ENCODE results near the gene RINL.
A peak's percentile ranks its signal among the peaks of the same experiment; 100 is the strongest.

Gene RINL

GRCh38 chr19:38849147-38849859 is 28.8 kb downstream of the RINL start:
- peak; percentile 86 for DNase-seq (ENCODE audit: low read depth)

- DNase-seq (ENCODE audit: low read depth): no peak
These were observed 29.6 kb downstream of the RINL start for GRCh38 chr19:38848299-38849146.

GRCh38 chr19:38846097-38846496 is 32.0 kb downstream of the RINL start:
- no peak for DNase-seq (ENCODE audit: low read depth)

- no peak for DNase-seq (ENCODE audit: low read depth)
These were observed 32.6 kb downstream of the RINL start for GRCh38 chr19:38845374-38846024.

- no peak for DNase-seq (ENCODE audit: low read depth)
These were observed 33.9 kb downstream of the RINL start for GRCh38 chr19:38844093-38844686.

- no peak for DNase-seq (ENCODE audit: low read depth)
These were observed 34.8 kb downstream of the RINL start for GRCh38 chr19:38843175-38843758.

- DNase-seq (ENCODE audit: low read depth): no peak
These were observed 35.5 kb downstream of the RINL start for GRCh38 chr19:38842439-38843174.

GRCh38 chr19:38841787-38842438 is 36.2 kb downstream of the RINL start:
- DNase-seq (ENCODE audit: low read depth): no peak

- DNase-seq (ENCODE audit: low read depth): no peak
These were observed 36.8 kb downstream of the RINL start for GRCh38 chr19:38841180-38841766.

- no peak for DNase-seq (ENCODE audit: low read depth)
These were observed 37.5 kb downstream of the RINL start for GRCh38 chr19:38840583-38840968.

- DNase-seq (ENCODE audit: low read depth): no peak
These were observed 38.1 kb downstream of the RINL start for GRCh38 chr19:38839816-38840582.

GRCh38 chr19:38838986-38839761 is 38.9 kb downstream of the RINL start:
- no peak for DNase-seq (ENCODE audit: low read depth)

GRCh38 chr19:38838208-38838985 is 39.7 kb downstream of the RINL start:
- DNase-seq (ENCODE audit: low read depth): no peak

GRCh38 chr19:38837656-38838121 is 40.4 kb downstream of the RINL start:
- no peak for DNase-seq (ENCODE audit: low read depth)

- DNase-seq (ENCODE audit: low read depth): no peak
These were observed 41.0 kb downstream of the RINL start for GRCh38 chr19:38836983-38837626.

GRCh38 chr19:38836159-38836982 is 41.7 kb downstream of the RINL start:
- no peak for DNase-seq (ENCODE audit: low read depth)

GRCh38 chr19:38834590-38834989 is 43.5 kb downstream of the RINL start:
- no peak for DNase-seq (ENCODE audit: low read depth)

Measured in GM04504 (cell line).